ENCODE measurements around the gene NRDC.

Gene NRDC

GRCh38 chr1:51912881-51913280 lies 34.4 kb upstream of the NRDC start:
- H3K36me3 ChIP-seq (ENCODE audit: low read length) = no peaks in the 10 kb centered on the region
- H3K9me2 ChIP-seq (replicated peaks; ENCODE audit: insufficient read depth, low read length) = no peaks in the 10 kb centered on the region
- no peak overlapping the region for H3K4me2 ChIP-seq (ENCODE audit: low read depth, low read length, poor library complexity, severe bottlenecking)
- H3K4me3 ChIP-seq (ENCODE audit: insufficient read depth, low read length, poor library complexity, severe bottlenecking) = no peak overlapping the region
- H4K20me1 ChIP-seq (ENCODE audit: low read depth, low read length) = no peaks in the 10 kb centered on the region
- H3K27ac ChIP-seq (ENCODE audit: low read depth, low read length) = no peak overlapping the region
- TF ChIP-seq CTCF (IDR thresholded peaks at IDR 0.05; ENCODE audit: insufficient read depth, low read length, poor library complexity, severe bottlenecking) = no peak
- TF ChIP-seq EZH2phosphoT487 (conservative IDR thresholded peaks at IDR 0.05; ENCODE audit: low read length) = no peak
- H3K9me3 ChIP-seq (ENCODE audit: insufficient read depth, low read length) = no peaks in the 10 kb centered on the region
- H3K9ac ChIP-seq (ENCODE audit: low read length) = no peak overlapping the region
- no peaks in the 10 kb centered on the region for H3K79me2 ChIP-seq (ENCODE audit: insufficient read depth, low read length)
- no peak overlapping the region for H2AFZ ChIP-seq (ENCODE audit: low read depth, low read length, severe bottlenecking)
- 0 out of 2 replicates have a peak, but pooled peaks cover 3% of the 10 kb centered on the region for H3K27me3 ChIP-seq (ENCODE audit: low read length)
- no peaks in the 10 kb centered on the region for H3F3A ChIP-seq (ENCODE audit: insufficient read depth)

- Histone ChIP-seq H3K9ac (ENCODE audit: low read length) (no peak overlapping the region), H3K4me2 (ENCODE audit: low read depth, low read length, poor library complexity, severe bottlenecking) (no peak overlapping the region), H3K9me2 (replicated peaks; ENCODE audit: insufficient read depth, low read length) (no peaks in the 10 kb centered on the region), H3K27ac (ENCODE audit: low read depth, low read length) (no peak overlapping the region), H3K9me3 (ENCODE audit: insufficient read depth, low read length) (no peaks in the 10 kb centered on the region), H3F3A (ENCODE audit: insufficient read depth) (no peaks in the 10 kb centered on the region), H3K79me2 (ENCODE audit: insufficient read depth, low read length) (no peaks in the 10 kb centered on the region), H3K4me3 (ENCODE audit: insufficient read depth, low read length, poor library complexity, severe bottlenecking) (no peak overlapping the region), H3K27me3 (ENCODE audit: low read length) (0 out of 2 replicates have a peak, but pooled peaks cover 3% of the 10 kb centered on the region), H3K36me3 (ENCODE audit: low read length) (no peaks in the 10 kb centered on the region), H2AFZ (ENCODE audit: low read depth, low read length, severe bottlenecking) (no peak overlapping the region), H4K20me1 (ENCODE audit: low read depth, low read length) (no peaks in the 10 kb centered on the region)
- TF ChIP-seq EZH2phosphoT487 (conservative IDR thresholded peaks at IDR 0.05; ENCODE audit: low read length) (no peak), CTCF (IDR thresholded peaks at IDR 0.05; ENCODE audit: insufficient read depth, low read length, poor library complexity, severe bottlenecking) (no peak)
Measured at GRCh38 chr1:51910221-51911000, 31.9 kb upstream of the NRDC start.

- Histone ChIP-seq H4K20me1 (ENCODE audit: low read depth, low read length) (no peaks in the 10 kb centered on the region), H3K27me3 (ENCODE audit: low read length) (0 out of 2 replicates have a peak, but pooled peaks cover 3% of the 10 kb centered on the region), H3K79me2 (ENCODE audit: insufficient read depth, low read length) (no peaks in the 10 kb centered on the region), H2AFZ (ENCODE audit: low read depth, low read length, severe bottlenecking) (no peak overlapping the region), H3K9ac (ENCODE audit: low read length) (no peak overlapping the region), H3K4me2 (ENCODE audit: low read depth, low read length, poor library complexity, severe bottlenecking) (no peak overlapping the region), H3K9me3 (ENCODE audit: insufficient read depth, low read length) (no peaks in the 10 kb centered on the region), H3K9me2 (replicated peaks; ENCODE audit: insufficient read depth, low read length) (no peaks in the 10 kb centered on the region), H3F3A (ENCODE audit: insufficient read depth) (no peaks in the 10 kb centered on the region), H3K27ac (ENCODE audit: low read depth, low read length) (no peak overlapping the region), H3K4me3 (ENCODE audit: insufficient read depth, low read length, poor library complexity, severe bottlenecking) (no peak overlapping the region), H3K36me3 (ENCODE audit: low read length) (no peaks in the 10 kb centered on the region)
- TF ChIP-seq EZH2phosphoT487 (conservative IDR thresholded peaks at IDR 0.05; ENCODE audit: low read length) (no peak), CTCF (IDR thresholded peaks at IDR 0.05; ENCODE audit: insufficient read depth, low read length, poor library complexity, severe bottlenecking) (no peak)
Measured at GRCh38 chr1:51908499-51908898, 30.0 kb upstream of the NRDC start.

Data from SU-DHL-6 (cell line).